ENCODE results near the gene COX8A. TPM values are rescaled to one million over a fixed set of nuclear protein-coding genes. Genes with fewer than 3 reads are reported as not detected.

COX8A gene
- total and polyA plus RNA-seq, 10 of the 15 experiments (the other 5 are each of a cell fraction or from before 2014, with no cell fraction given), result 243 to 1,476 (median 522) TPM

GRCh38 chr11:64011371-64011770, 37.0 kb downstream of the COX8A start:
- Histone ChIP-seq H3K79me2 (ENCODE audit: control insufficient read depth, insufficient read depth, low read length) (no peaks in the 10 kb centered on the region), H3K4me2 (ENCODE audit: control insufficient read depth, insufficient read depth) (no peak overlapping the region), H2AFZ (ENCODE audit: control insufficient read depth, low read depth, low read length) (no peak overlapping the region), H3K9me3 (replicated peaks; ENCODE audit: control insufficient read depth, insufficient read depth, low read length) (peaks cover 3% of the 10 kb centered on the region; the same call in 2 of the 3 replicates), H3K36me3 (ENCODE audit: control insufficient read depth in 2 of 2, insufficient read depth in 2 of 2, low read length in 1 of 2) (no peaks in the 10 kb centered on the region), H3K27ac (ENCODE audit: control insufficient read depth, insufficient read depth) (no peak overlapping the region), H3K4me3 (no peak overlapping the region), H3K4me1 (ENCODE audit: control insufficient read depth, insufficient read depth, low read length) (no peaks in the 10 kb centered on the region), H4K20me1 (ENCODE audit: control insufficient read depth, insufficient read depth) (no peaks in the 10 kb centered on the region), H3K9ac (ENCODE audit: control insufficient read depth, insufficient read depth, low read length) (no peak overlapping the region), H3K27me3 (replicated peaks in 1 of 2; ENCODE audit: control insufficient read depth in 2 of 2, insufficient read depth in 2 of 2, low read length in 1 of 2) (no peaks in the 10 kb centered on the region; a peak in 3 of 4 replicates)
- intact Hi-C loops (cut with micrococcal nuclease; ENCODE audit: unreplicated experiment) (no loop called here), in situ Hi-C loops (cut with MboI) (no loop called here)
- FAIRE-seq (no peak), ATAC-seq (no peak), DNase-seq (ENCODE audit: low read depth, low spot score) (no peak)
- ChIA-PET POLR2A (no interaction called here), RAD21 (ENCODE audit: unreplicated experiment) (no interaction called here), SMC1A (ENCODE audit: uncharacterized antibody, unreplicated experiment) (no interaction called here), CTCF (no interaction called here)
- no TSS peak for BruUV-seq (replicated peaks)
- TF ChIP-seq ZNF622 (IDR thresholded peaks at IDR 0.05), result no peak
- TF ChIP-seq SUZ12 (IDR thresholded peaks at IDR 0.05; ENCODE audit: unreplicated experiment), result no peak
- no peak for TF ChIP-seq FOXK2 (IDR thresholded peaks at IDR 0.05)
- TF ChIP-seq MTA2 (IDR thresholded peaks at IDR 0.05; ENCODE audit: low read depth), result no peak
- TF ChIP-seq GABPA (IDR thresholded peaks at IDR 0.05; ENCODE audit: low read depth), result no peak
- TF ChIP-seq BCL3 (IDR thresholded peaks at IDR 0.05; ENCODE audit: borderline replicate concordance, insufficient read depth, low read depth, low read length, poor library complexity, severe bottlenecking), result no peak
- TF ChIP-seq SUPT20H (IDR thresholded peaks at IDR 0.05; ENCODE audit: borderline replicate concordance, control insufficient read depth, low read depth, low read length), result no peak
- no peak for TF ChIP-seq FOS (IDR thresholded peaks at IDR 0.05; ENCODE audit: borderline replicate concordance, extremely low read depth, insufficient read length)
- no peak for TF ChIP-seq MLLT1 (IDR thresholded peaks at IDR 0.05)
- no peak for TF ChIP-seq POLR2AphosphoS5 (IDR thresholded peaks at IDR 0.05; ENCODE audit: low read length)
- TF ChIP-seq YY1 (IDR thresholded peaks at IDR 0.05; ENCODE audit: low read depth, low read length), result no peak
- no peak for TF ChIP-seq RCOR1 (conservative IDR thresholded peaks at IDR 0.05; ENCODE audit: low read depth, low read length)
- TF ChIP-seq BHLHE40 (IDR thresholded peaks at IDR 0.05; ENCODE audit: borderline replicate concordance in 1 of 2, low read depth in 2 of 2, low read length in 1 of 2), result no peak
- no peak for TF ChIP-seq TCF12 (IDR thresholded peaks at IDR 0.05; ENCODE audit: low read depth, low read length)
- TF ChIP-seq CBX3 (IDR thresholded peaks at IDR 0.05; ENCODE audit: borderline replicate concordance, low read depth), result no peak
- no peak for TF ChIP-seq ZBTB40 (IDR thresholded peaks at IDR 0.05; ENCODE audit: borderline replicate concordance)
- 62% methylated on average over 8 of the region's 8 CpGs for WGBS (ENCODE audit: insufficient coverage, insufficient replicate concordance, low lambda C conversion rate, missing lambda C conversion rate)
